Activated naive CD4-positive, alpha-beta T cell treated with anti-CD3 and anti-CD28 coated beads for 36 hours (primary cell): Measurements from ENCODE around the gene GNG7. TPM values are rescaled to one million over a fixed set of nuclear protein-coding genes. Genes with fewer than 3 reads are reported as not detected.
"Not testable (repeated sequence)": the region's sequence is repeated elsewhere in the genome, so short reads cannot be mapped to it uniquely, and the experiment has no call there.

ENCODE experiments used
- CTCF ChIA-PET: fragments of 350-600 bp; sonication (Branson Sonifier 250); formaldehyde crosslinking; loops from one replicate; lab custom pipeline; 2021; ENCODE audit warnings: antibody characterized with exemption; lab: Charles Lee
- DNase-seq: peaks from one replicate; pipeline ENCODE4 v3.0.0-alpha.2; 2020
- H3K27ac Mint-ChIP-seq: one replicate; pipeline ENCODE4 v1.8.0; 2021; ENCODE audit warnings: mild to moderate bottlenecking, mixed read lengths
- H3K27me3 Mint-ChIP-seq: one replicate; pipeline ENCODE4 v1.8.0; 2021; ENCODE audit warnings: low read depth, mixed read lengths
- H3K36me3 Mint-ChIP-seq: one replicate; pipeline ENCODE4 v1.8.0; 2021; ENCODE audit warnings: low read depth, mixed read lengths
- H3K4me1 Mint-ChIP-seq: one replicate; pipeline ENCODE4 v1.8.0; 2021; ENCODE audit warnings: low read depth, mixed read lengths
- H3K4me3 Mint-ChIP-seq: one replicate; pipeline ENCODE4 v1.8.0; 2021; ENCODE audit warnings: mild to moderate bottlenecking, moderate library complexity, mixed read lengths
- H3K9me3 Mint-ChIP-seq: one replicate; pipeline ENCODE4 v1.8.0; 2021; ENCODE audit warnings: mixed read lengths
- intact Hi-C: fragments of 100-400 bp; cut with micrococcal nuclease; formaldehyde crosslinking; loops from one replicate; pipeline ENCODE4 v1.15.1; 2023
- total RNA-seq, 2 experiments: library from RNA; stranded (reverse); gene quantifications; one replicate each; pipeline ENCODE4 v1.2.3, GENCODE V29; 2021

GNG7 gene
- total RNA-seq, 2 experiments from 2014 or later, result 0.74 to 1.1 TPM

GRCh38 chr19:2607712-2608601 lies 94.5 kb downstream of the GNG7 start:
- peak overlapping the region; percentile 74 for H3K27ac Mint-ChIP-seq
- H3K36me3 Mint-ChIP-seq, result no peaks in the 10 kb centered on the region
- CTCF ChIA-PET, result interaction anchor here (0.6 to 6.8 kb wide), 4 partner anchors 11 to 131 kb away, joined by 3 to 66 read pairs (median 34); partner anchors contain the start of gene GADD45B
- H3K9me3 Mint-ChIP-seq, result no peaks in the 10 kb centered on the region
- H3K4me3 Mint-ChIP-seq, result peak overlapping the region; percentile 73
- peak; percentile 96 for DNase-seq
- H3K27me3 Mint-ChIP-seq, result peaks cover 7% of the 10 kb centered on the region
- peaks cover 33% of the 10 kb centered on the region for H3K4me1 Mint-ChIP-seq
- intact Hi-C loops, result loop anchor here (1.0 to 2.0 kb wide), 3 partner anchors 12 to 213 kb away; no protein-coding TSS in a partner anchor

GRCh38 chr19:2606774-2607173 lies 95.7 kb downstream of the GNG7 start:
- Mint-ChIP-seq H3K4me1 (peaks cover 31% of the 10 kb centered on the region), H3K4me3 (peak overlapping the region; percentile 29)
- H3K27ac Mint-ChIP-seq, intact Hi-C loops, H3K27me3 Mint-ChIP-seq, H3K9me3 Mint-ChIP-seq, H3K36me3 Mint-ChIP-seq, DNase-seq: not testable (repeated sequence)
- CTCF ChIA-PET, result interaction anchor here (6.4 kb wide), 1 partner anchor 13 kb away, joined by 64 read pairs; no protein-coding TSS in a partner anchor

- DNase-seq, H3K36me3 Mint-ChIP-seq, H3K9me3 Mint-ChIP-seq, H3K27ac Mint-ChIP-seq, H3K4me3 Mint-ChIP-seq, intact Hi-C loops, H3K27me3 Mint-ChIP-seq: not testable (repeated sequence)
- CTCF ChIA-PET, result interaction anchor here (6.4 kb wide), 1 partner anchor 13 kb away, joined by 64 read pairs; no protein-coding TSS in a partner anchor
- H3K4me1 Mint-ChIP-seq, result peaks cover 28% of the 10 kb centered on the region
These were observed 96.6 kb downstream of the GNG7 start for GRCh38 chr19:2605889-2606288.

- Mint-ChIP-seq H3K27ac (no peak overlapping the region), H3K4me1 (peaks cover 23% of the 10 kb centered on the region), H3K9me3 (no peaks in the 10 kb centered on the region), H3K27me3 (peaks cover 7% of the 10 kb centered on the region), H3K36me3 (no peaks in the 10 kb centered on the region), H3K4me3 (no peak overlapping the region)
- CTCF ChIA-PET, result no interaction called here
- intact Hi-C loops, result no loop called here
- DNase-seq, result no peak
These were observed 97.7 kb downstream of the GNG7 start for GRCh38 chr19:2604747-2605329.

- Mint-ChIP-seq H3K27ac (no peak overlapping the region), H3K9me3 (no peaks in the 10 kb centered on the region), H3K4me1 (peaks cover 24% of the 10 kb centered on the region), H3K4me3 (no peak overlapping the region), H3K36me3 (no peaks in the 10 kb centered on the region), H3K27me3 (peaks cover 3% of the 10 kb centered on the region)
- CTCF ChIA-PET, result interaction anchor here (1.3 kb wide), 1 partner anchor 11 kb away, joined by 3 read pairs; no protein-coding TSS in a partner anchor
- no peak for DNase-seq
- intact Hi-C loops, result no loop called here
These were observed 99.2 kb downstream of the GNG7 start for GRCh38 chr19:2603334-2603733.

GRCh38 chr19:2602391-2603181 lies 99.9 kb downstream of the GNG7 start:
- CTCF ChIA-PET, result interaction anchor here (1.3 to 2.0 kb wide), 2 partner anchors 8 to 12 kb away, joined by 3 to 15 read pairs; no protein-coding TSS in a partner anchor
- peaks cover 16% of the 10 kb centered on the region for H3K4me1 Mint-ChIP-seq
- H3K27ac Mint-ChIP-seq, result no peak overlapping the region
- DNase-seq, result no peak
- H3K9me3 Mint-ChIP-seq, result no peaks in the 10 kb centered on the region
- no peak overlapping the region for H3K4me3 Mint-ChIP-seq
- intact Hi-C loops, result no loop called here
- H3K27me3 Mint-ChIP-seq, result peaks cover 3% of the 10 kb centered on the region
- no peaks in the 10 kb centered on the region for H3K36me3 Mint-ChIP-seq

GRCh38 chr19:2600914-2601870 lies 101.3 kb downstream of the GNG7 start:
- CTCF ChIA-PET, result interaction anchor here (0.5 to 2.0 kb wide), 5 partner anchors 8 to 193 kb away, joined by 3 to 15 read pairs (median 5); no protein-coding TSS in a partner anchor

GRCh38 chr19:2594319-2594718 lies 108.2 kb downstream of the GNG7 start:
- no peaks in the 10 kb centered on the region for H3K27me3 Mint-ChIP-seq
- DNase-seq, result no peak
- intact Hi-C loops, result no loop called here
- no peak overlapping the region for H3K4me3 Mint-ChIP-seq
- no peak overlapping the region for H3K27ac Mint-ChIP-seq
- H3K36me3 Mint-ChIP-seq, result no peaks in the 10 kb centered on the region
- CTCF ChIA-PET, result no interaction called here
- no peaks in the 10 kb centered on the region for H3K9me3 Mint-ChIP-seq
- peaks cover 8% of the 10 kb centered on the region for H3K4me1 Mint-ChIP-seq

More at GRCh38 chr19:2600914-2601870, 101.3 kb downstream of the GNG7 start:
- DNase-seq, result no peak
- Mint-ChIP-seq H3K4me1 (peaks cover 13% of the 10 kb centered on the region), H3K9me3 (no peaks in the 10 kb centered on the region), H3K27ac (no peak overlapping the region), H3K4me3 (no peak overlapping the region), H3K27me3 (peaks cover 3% of the 10 kb centered on the region), H3K36me3 (no peaks in the 10 kb centered on the region)
- intact Hi-C loops, result no loop called here

- no peaks in the 10 kb centered on the region for H3K9me3 Mint-ChIP-seq
- no peaks in the 10 kb centered on the region for H3K4me1 Mint-ChIP-seq
- DNase-seq, result no peak
- H3K4me3 Mint-ChIP-seq, result no peak overlapping the region
- CTCF ChIA-PET, result no interaction called here
- H3K27ac Mint-ChIP-seq, result no peak overlapping the region
- intact Hi-C loops, result no loop called here
- no peaks in the 10 kb centered on the region for H3K36me3 Mint-ChIP-seq
- H3K27me3 Mint-ChIP-seq, result no peaks in the 10 kb centered on the region
These were observed 109.7 kb downstream of the GNG7 start for GRCh38 chr19:2592824-2593223.

- DNase-seq, result no peak
- no peaks in the 10 kb centered on the region for H3K9me3 Mint-ChIP-seq
- intact Hi-C loops, result no loop called here
- CTCF ChIA-PET, result interaction anchor here (1.0 kb wide), 1 partner anchor 10 kb away, joined by 3 read pairs; no protein-coding TSS in a partner anchor
- H3K27me3 Mint-ChIP-seq, result no peaks in the 10 kb centered on the region
- no peak overlapping the region for H3K27ac Mint-ChIP-seq
- no peak overlapping the region for H3K4me3 Mint-ChIP-seq
- H3K36me3 Mint-ChIP-seq, result no peaks in the 10 kb centered on the region
- H3K4me1 Mint-ChIP-seq, result no peaks in the 10 kb centered on the region
These were observed 110.8 kb downstream of the GNG7 start for GRCh38 chr19:2591537-2592291.
